GM12891 (cell line): ENCODE results near the gene ZC3H13.

Experiments used
- DNase-seq: peaks from one replicate; pipeline ENCODE4 v3.0.0; 2011; ENCODE audit warnings: low spot score; ENCODE audit not compliant: insufficient read length
- FAIRE-seq: peaks from 2 replicates; lab custom pipeline; 2011; peaks lifted over from hg19 to GRCh38; lab: Jason Lieb, UNC
- PAX5 ChIP-seq: IDR thresholded peaks from 2 replicates; pipeline ENCODE4 v1.6.1; 2011; ENCODE audit warnings: low read length, moderate library complexity, mild to moderate bottlenecking; ENCODE audit not compliant: insufficient read depth, severe bottlenecking
- POLR2A ChIP-seq: IDR thresholded peaks from 2 replicates; pipeline ENCODE4 v1.6.1; 2011; ENCODE audit warnings: low read depth, low read length, control low read depth
- POLR2AphosphoS5 ChIP-seq: IDR thresholded peaks from 2 replicates; pipeline ENCODE4 v1.6.1; 2011; ENCODE audit warnings: low read depth, low read length, control low read depth
- POU2F2 ChIP-seq: IDR thresholded peaks from 2 replicates; pipeline ENCODE4 v1.6.1; 2011; ENCODE audit warnings: low read depth, mild to moderate bottlenecking, control low read depth, low read length, moderate library complexity
- SPI1 ChIP-seq: IDR thresholded peaks from 2 replicates; pipeline ENCODE4 v1.6.1; 2011; ENCODE audit warnings: low read depth, low read length, control low read depth
- TAF1 ChIP-seq: IDR thresholded peaks from 2 replicates; pipeline ENCODE4 v1.6.1; 2011; ENCODE audit warnings: low read depth, low read length, control low read depth

The ZC3H13 gene

DNA sequence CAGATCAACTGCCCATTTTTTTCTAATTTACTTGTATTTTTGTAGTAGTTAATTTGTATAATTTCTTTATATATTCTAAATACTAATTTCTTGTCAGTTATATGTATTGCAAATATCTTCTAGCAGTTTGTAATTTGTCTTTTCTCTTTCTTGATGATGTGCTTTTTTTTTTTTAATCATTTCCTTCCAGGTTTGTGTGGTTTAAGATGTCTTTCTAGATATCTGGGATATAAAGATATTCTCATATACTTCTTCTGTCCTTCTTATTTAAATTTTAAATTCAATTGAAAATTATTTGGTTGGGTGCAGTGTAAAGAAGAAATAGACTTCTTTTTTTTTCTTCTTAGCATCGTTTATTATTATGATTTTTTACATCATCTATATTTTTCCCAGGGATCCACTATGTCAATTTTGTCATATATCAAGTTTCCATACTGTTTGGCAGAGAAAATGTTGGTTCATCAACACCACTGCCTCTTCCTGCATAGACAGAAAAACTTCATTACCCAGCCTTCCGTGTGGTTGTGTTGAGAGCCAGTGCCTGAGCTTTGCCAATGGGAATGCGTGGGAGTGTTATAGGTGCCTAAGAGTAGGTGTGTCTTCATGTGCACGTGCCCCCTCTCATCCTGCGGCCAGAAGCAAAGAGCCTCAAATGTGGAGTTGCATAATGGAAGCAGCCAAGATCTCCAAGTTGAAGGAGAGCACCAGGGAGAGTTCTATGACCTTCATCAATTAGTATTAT, 36.4 kb upstream of the ZC3H13 start:
- FAIRE-seq (no peak), DNase-seq (no peak)
- TF ChIP-seq PAX5: no peak
- no peak for TF ChIP-seq POU2F2
- no peak for TF ChIP-seq SPI1
- no peak for TF ChIP-seq TAF1
- no peak for TF ChIP-seq POLR2A
- no peak for TF ChIP-seq POLR2AphosphoS5

DNA sequence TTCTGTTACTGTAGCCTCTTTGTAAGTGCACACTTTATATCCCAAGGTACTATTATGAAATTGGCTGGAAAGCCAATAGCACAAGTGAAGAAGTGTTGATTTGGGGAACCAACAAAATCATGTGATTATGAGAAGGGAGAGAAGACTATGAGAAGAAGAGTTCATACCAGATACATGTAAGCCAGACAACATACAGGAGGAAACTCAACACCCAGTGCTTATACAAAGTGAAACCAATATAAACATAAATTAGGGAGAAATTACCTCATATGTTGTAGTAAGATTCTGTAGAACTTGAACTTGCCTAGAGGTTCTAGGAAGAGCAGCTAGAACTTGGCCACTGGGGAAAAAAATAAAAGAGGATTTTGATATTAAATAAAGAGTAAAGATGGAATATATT, 34.9 kb upstream of the ZC3H13 start:
- FAIRE-seq: no peak

DNA sequence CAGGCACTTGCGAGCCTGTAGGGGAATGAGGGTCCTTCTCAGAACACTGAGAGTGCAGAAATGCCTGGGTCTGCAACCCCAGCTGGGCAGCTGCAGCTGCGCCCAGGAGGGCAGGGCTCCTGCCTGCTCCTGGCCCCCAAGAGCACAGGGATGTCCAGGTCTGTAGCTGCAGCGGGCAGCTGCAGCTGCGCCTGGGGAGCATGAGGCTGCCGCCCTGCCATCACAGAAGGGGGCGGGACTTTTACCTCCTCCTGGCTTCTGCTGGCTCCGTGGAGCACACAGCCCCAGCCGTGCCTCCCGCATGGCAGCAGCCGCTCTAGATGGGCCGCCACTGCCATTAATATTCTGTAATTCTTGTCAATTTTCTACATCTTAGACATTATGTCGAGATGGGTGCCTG, 34.4 kb upstream of the ZC3H13 start:
- no peak for DNase-seq
- FAIRE-seq: no peak
- no peak for TF ChIP-seq POLR2AphosphoS5
- no peak for TF ChIP-seq SPI1
- TF ChIP-seq TAF1: no peak
- no peak for TF ChIP-seq PAX5
- no peak for TF ChIP-seq POLR2A
- TF ChIP-seq POU2F2: no peak

More for the DNA sequence above, 34.9 kb upstream of the ZC3H13 start:
- DNase-seq: no peak
- TF ChIP-seq POLR2A (no peak), PAX5 (no peak), TAF1 (no peak)

DNA sequence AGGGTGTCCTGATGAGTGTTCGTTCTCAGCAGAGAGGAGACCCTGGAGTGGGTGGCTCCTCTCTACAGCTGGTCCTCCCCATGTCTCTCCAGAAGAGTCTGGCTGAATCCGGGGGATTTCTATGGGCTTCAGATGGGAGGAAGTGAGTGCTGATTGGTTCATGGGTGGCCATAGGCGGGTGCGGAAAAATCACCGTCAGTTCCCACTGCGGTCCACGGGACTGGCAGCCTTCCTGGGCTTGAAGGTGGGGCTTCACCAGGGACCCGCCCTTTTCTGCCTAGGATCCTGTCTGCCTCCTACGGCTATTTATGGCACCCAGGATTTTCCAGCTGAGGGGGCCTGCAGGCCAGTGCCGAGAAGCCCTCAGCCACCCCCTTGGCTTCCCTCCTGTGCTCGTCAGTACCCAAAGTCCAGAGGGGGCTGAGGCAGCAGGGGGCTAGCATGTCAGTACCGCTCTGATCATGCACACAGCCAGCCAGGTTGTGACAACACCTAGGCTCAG, 33.9 kb upstream of the ZC3H13 start:
- no peak for DNase-seq
- TF ChIP-seq POLR2AphosphoS5 (no peak), POLR2A (no peak), POU2F2 (no peak), PAX5 (no peak), SPI1 (no peak), TAF1 (no peak)
- FAIRE-seq: no peak

DNA sequence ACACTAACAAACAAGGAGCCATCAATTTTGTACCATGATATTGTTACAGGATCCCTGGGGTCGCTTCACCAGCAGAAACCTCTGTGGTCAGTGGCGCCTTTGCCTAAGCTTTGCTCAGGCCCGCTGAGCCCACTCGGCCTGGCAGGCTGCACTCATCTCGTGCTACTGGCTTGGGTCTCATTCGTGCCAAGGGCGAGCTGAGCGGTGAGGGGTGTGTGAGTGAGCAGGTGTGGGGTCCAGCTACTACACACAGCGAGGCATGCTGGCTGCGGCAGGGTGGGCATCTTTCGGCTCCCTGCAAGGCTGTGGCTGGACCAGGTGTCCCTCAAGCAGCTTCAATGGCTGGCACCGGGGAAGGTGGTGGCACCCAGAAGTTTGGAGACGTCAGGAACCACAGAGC, 33.2 kb upstream of the ZC3H13 start:
- TF ChIP-seq POLR2A (no peak), POLR2AphosphoS5 (no peak), POU2F2 (no peak), TAF1 (no peak), SPI1 (no peak), PAX5 (no peak)
- no peak for DNase-seq
- no peak for FAIRE-seq

DNA sequence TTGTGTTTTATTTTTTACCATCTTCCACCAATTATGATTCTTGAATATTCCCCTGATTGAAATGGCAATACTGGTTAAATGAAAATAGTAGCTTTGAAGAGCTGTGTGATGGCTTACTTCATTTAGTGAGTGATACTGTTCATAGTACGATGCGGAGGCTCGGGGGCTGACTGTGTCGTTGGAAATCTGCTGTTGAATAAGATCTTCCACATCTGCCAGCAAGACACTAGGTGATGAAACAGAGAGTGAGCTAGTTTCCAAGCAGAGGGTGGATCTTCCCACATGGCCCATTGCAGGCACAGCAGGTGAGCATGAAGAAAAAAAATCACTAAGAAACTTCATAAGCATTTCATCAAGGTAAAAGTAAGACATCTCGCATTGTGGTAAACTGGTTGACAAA, 29.8 kb upstream of the ZC3H13 start:
- TF ChIP-seq TAF1 (no peak), POU2F2 (no peak), PAX5 (no peak), POLR2A (no peak), SPI1 (no peak), POLR2AphosphoS5 (no peak)
- DNase-seq: no peak
- no peak for FAIRE-seq

DNA sequence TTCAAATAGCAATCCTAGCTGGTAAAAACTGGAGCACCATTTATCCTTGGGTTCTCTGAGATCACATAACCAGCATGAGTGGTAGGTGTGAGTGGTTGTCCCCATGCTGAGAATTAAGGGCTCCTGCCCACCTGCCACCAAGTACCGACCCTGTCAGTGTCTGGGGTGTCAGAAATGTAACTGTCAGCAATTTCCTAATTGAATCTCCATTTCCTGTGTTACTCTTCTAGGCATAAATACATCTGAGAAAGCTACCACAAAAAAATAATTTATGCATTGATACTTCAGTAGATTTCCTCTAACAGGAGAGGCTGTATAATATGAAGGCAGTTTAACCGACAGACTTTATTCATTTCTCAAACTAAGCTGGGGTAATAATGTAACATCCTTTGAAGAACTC, 27.2 kb upstream of the ZC3H13 start:
- no peak for FAIRE-seq
- TF ChIP-seq TAF1 (no peak), PAX5 (no peak), SPI1 (no peak), POLR2AphosphoS5 (no peak), POU2F2 (no peak), POLR2A (no peak)
- no peak for DNase-seq

DNA sequence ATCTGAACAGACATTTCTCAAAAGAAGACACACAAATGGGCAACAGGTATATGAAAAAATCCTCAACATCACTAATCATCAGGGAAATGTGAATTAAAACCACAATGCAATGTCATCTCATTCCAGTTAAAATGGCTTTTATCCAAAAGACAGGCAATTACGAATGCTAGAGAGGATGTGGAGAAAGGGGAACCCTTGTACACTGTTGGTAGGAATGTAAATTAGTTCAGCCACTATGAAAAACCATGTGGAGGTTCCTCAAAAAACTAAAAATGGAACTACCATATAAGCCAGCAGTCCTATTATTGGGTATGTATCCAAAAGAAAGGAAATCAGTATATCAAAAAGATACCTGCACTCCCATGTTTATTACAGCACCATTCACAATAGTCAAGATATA, 24.7 kb upstream of the ZC3H13 start:
- DNase-seq (no peak), FAIRE-seq (peak; percentile 70)
- TF ChIP-seq PAX5 (no peak), TAF1 (no peak), POLR2A (no peak), SPI1 (no peak), POU2F2 (no peak), POLR2AphosphoS5 (no peak)

DNA sequence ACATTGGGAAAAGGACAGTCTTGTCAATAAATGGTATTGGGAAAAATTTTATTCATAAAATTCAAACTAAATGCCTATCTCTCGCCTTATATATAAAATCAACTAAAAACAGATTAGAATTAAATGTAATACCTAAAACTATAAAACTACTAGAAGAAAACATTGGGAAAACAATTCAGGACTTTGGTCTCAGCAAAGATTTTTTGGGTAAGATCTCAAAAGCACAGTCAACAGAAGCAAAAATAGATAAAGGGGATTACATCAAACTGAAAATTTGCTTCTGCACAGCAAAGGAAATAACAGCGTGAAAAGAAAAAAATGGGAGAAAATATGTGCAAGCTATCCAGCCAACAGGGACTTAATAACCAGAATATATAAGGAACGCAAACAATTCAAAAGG, 24.3 kb upstream of the ZC3H13 start:
- FAIRE-seq: no peak
- DNase-seq: no peak
- TF ChIP-seq POLR2AphosphoS5 (no peak), SPI1 (no peak), POLR2A (no peak), TAF1 (no peak), POU2F2 (no peak), PAX5 (no peak)

DNA sequence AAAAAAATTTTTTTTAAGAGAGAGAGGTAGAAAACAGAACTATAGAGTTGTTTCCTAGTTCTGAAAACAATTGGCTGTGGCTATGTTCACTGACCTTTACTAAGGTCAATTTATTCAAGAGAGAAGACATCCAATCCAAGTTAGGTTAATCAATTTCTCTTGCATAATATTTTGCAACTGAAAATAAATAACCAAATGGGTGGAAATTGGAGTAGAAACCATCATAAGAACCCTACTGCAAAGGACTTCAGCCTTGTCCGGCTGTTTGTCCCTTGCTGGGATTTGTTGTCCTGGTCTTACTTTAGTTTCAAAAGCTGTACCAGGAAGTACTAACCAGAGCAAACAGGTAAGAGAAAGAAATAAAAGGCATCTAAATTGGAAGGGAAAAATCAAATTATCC, 23.3 kb upstream of the ZC3H13 start:
- no peak for DNase-seq
- FAIRE-seq: no peak
- TF ChIP-seq POLR2A (no peak), POU2F2 (no peak), PAX5 (no peak), POLR2AphosphoS5 (no peak)
